Fibroblast of skin of right quadriceps (primary cell): ENCODE measurements around the gene NBAS.
"Not testable (repeated sequence)": the region's sequence is repeated elsewhere in the genome, so short reads cannot be mapped to it uniquely, and the experiment has no call there.

ENCODE experiments used
- DNase-seq: peaks from one replicate; pipeline ENCODE4 v3.0.0-alpha.2; 2013

NBAS gene

DNA sequence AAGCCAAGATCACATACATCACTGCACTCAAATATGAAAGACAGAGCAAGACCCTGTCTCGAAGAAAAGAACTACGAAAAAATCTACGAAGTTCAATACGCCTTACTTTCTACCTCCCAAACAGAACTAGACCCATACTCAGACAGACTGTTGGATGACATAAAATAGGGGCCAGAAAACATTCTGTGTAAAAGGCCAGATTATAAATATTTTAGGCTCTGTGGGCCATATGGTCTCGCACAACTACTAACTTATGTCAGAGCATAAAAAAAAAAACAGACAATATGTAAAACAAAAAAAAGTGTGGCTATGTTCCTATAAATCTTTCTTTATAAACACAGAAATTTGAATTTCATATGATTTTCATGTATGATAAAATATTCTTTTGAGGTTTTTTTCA, 40.8 kb downstream of the NBAS start:
- no peak for DNase-seq

DNA sequence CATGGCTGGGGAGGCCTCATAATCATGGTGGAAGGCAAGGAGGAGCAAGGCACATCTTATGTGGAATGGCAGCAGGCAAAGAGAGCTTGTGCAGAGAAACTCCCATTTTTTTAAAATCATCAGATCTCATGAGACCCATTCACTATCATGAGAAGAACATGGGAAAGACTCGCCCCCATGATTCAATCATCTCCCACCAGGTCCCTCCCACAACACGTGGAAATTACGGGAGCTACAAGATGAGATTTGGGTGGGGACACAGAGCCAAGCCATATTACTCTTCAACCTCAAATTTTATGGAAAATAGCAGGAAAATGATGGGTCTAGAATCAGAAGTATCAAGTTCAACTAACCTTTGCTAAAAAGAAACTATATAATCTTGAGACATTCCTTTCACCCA, 42.4 kb downstream of the NBAS start:
- not testable (repeated sequence) for DNase-seq

DNA sequence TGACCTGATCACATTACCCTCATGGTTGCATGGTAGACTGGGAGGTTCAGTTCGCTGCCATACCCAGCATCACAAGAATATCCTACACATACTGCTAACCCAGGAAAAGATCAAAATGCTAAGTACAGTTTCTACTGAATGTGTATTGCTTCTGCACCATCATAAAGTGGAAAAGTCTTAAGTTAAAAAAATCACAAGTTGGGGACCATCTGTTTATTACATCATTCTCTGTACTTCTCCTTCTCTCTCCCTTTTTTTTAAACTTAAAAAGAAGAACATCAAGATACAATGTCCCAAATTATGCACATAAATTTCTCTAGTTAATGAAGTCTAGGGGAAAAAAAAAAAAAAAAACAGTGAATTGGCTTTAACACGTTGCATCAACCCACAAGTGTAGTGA, 43.3 kb downstream of the NBAS start:
- no peak for DNase-seq

DNA sequence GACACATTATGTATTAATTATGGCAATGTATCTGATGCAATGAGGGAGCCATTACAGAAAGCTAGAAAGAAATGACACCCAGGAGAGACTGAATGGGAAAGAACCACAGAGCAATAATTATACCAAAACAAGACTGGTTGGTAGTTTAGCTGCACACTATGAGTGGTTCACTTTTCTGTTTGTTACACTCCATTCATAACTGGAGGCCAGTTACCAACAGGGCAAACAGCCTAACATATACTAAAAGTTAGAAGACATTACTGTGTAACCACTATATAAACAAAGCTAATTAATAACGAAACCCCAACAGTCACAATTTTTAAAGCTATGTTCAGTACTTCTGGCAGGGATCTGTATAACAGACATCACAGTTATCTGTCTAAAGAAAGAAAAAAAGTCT, 49.4 kb downstream of the NBAS start:
- DNase-seq, result no peak

DNA sequence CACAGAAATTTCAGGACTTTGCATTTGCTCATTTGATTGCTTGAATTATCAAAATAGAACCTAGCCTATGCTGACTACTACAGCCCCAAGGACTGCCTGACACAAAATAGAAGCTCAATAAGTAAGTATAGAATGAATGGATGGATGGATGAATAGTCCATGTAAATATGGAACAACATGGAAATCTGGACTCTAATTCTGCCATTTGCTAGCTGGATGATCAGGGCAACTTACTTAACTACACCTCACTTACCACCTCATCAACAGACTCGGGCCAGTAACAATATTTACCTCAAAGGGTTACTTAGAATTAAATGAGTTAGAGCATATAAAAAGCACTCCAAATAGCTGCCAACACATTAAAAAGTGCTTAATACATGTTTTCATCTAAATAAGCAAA, 50.6 kb downstream of the NBAS start:
- no peak for DNase-seq

DNA sequence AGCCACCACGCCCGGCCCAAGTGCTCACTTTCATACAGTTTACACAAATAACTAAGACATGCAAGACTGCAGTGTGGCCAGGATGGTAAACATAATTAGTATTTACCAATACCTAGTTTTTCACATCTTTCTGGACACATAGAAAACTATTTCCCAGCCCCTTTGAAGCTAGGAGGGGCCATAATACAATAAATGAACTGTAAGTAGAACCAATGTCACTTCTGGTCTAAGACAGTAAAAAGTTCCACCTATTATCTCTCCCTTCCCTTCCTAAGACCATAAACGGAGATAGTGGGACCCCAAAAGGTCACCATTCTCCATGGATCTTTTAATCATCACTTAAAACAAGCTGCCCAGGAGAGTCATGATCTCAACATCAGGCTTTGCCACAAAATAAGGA, 51.0 kb downstream of the NBAS start:
- DNase-seq, result no peak

DNA sequence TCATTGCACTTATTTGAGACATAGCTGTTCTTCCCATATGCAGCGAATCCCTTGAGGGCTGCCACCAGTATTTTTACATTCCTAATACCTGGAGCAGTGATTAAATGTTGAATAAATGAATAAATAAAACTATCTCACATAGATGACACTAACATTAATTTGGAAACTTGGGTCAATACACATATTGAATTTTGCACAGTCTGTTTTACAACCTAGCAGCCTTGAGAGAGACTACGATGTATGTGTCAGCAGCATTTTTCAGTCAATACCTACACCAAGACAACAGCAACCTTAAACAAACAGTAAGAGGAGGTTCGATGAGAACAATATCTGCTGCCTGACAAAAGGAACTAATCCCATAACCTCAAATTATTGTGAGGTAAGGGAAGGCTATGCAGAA, 53.4 kb downstream of the NBAS start:
- DNase-seq, result no peak

- no peak for DNase-seq
Observed at GRCh38 chr2:15507061-15507460, 54.1 kb downstream of the NBAS start.

- peak; percentile 18 for DNase-seq
Observed at GRCh38 chr2:15506229-15506819, 54.8 kb downstream of the NBAS start.

GRCh38 chr2:15504882-15505663, 56.1 kb downstream of the NBAS start:
- no peak for DNase-seq

- not testable (repeated sequence) for DNase-seq
Observed at GRCh38 chr2:15499251-15499650, 61.9 kb downstream of the NBAS start.

GRCh38 chr2:15498554-15498953, 62.6 kb downstream of the NBAS start:
- DNase-seq, result no peak

DNA sequence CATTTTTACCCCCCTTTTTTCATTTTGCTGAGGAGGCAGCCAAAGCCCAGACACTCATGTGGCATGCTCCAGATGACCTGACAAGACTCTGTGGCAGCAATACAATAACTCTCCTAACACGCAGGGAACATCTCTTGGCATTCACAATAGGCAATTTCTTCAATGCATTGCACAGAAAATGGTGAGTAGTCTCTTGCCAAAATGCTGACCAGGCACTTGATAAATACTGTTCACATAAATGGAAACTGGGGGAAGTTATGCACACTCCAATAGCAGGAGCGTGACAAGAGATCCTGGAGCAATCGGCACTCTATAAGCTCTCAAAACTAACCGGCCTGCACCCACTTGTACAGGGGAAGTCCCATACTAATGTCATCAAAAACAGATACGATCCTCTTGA, 66.3 kb downstream of the NBAS start:
- no peak for DNase-seq

GRCh38 chr2:15492773-15493325, 68.3 kb downstream of the NBAS start:
- DNase-seq, result no peak

DNA sequence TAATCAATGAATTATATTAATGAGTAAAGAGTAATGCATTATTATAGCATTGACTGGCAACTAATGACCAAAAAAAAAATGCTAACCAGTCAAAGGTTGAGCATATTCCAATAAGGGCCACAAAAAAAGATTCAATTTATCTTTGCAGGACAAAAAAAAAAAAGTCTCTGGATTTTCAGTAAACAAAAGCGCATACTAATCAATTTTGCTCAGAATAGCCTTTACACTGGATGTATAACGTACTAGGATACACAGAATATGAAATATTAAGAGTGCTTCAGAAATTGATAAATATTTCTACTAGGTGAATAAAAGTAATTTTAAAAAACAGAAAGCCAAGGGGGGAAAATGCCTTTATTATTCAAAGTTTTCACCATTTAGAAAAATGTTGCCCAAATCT, 74.4 kb downstream of the NBAS start:
- no peak for DNase-seq

GRCh38 chr2:15485949-15486348, 75.2 kb downstream of the NBAS start:
- no peak for DNase-seq

GRCh38 chr2:15481000-15481399, 80.1 kb downstream of the NBAS start:
- DNase-seq, result no peak

GRCh38 chr2:15480552-15480951, 80.6 kb downstream of the NBAS start:
- DNase-seq, result no peak

DNA sequence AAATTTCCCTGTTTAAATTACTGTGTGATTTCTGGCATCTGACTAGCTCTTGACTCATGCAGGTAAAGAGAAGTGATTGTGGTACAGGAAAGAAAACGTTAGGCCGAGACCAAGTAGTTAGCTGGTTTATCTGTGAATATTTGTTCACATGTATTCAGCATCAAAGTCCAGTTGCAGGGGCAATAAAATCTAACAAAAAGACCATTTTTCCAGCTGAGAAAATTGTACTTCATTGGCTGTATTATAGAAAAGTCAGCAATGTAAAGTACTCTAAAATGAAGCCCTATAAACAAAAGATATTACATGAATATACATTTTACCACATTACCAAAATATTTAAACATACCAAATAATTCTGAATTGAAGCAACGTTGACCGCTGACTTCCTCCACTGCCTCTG, 88.3 kb downstream of the NBAS start:
- no peak for DNase-seq

DNA sequence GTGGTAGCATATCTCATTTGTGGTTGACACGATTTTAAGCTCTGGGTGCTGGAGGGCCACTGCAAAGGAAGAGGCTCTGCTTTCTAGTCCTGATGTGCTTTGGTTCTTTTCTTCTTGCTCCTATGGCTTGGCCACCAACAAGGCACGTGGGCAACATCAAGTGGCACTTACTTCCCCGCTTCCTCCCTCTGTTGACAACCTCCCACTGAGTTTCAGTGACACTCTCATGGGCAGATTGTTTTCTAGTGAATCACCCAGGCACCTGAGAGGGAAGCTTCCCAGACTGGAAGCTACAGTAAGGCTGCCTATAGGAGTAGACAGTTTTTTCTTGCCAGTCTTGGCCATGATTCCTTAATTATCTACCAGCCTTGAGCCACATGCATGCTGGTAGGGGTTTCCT, 89.0 kb downstream of the NBAS start:
- DNase-seq, result no peak

GRCh38 chr2:15471606-15472005, 89.5 kb downstream of the NBAS start:
- DNase-seq, result no peak

DNA sequence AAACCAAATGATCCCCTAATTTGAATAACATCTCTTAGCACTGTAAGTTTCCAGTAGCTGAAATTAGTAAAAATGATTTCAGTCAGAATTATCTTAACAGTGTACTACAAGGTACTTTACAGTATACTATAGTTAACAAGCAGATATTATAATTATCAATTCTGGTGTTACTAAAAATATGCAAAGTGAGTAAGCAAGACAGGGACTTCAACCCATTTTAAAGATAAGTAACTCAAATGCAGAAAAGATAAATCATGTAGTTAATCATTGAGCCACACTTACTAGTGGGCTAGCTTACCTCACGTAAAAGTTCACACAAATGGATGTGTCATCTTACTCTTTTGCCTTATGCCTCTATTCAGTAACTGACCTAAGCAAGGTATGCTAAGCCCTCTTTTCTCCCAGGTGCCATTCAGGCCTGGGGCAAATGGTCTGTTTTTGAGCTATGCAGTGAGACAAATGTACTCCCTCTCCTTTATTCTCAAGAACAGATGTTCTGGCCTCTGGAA, 101.0 kb downstream of the NBAS start:
- DNase-seq, result no peak

GRCh38 chr2:15458277-15458676, 102.9 kb downstream of the NBAS start:
- DNase-seq, result no peak

GRCh38 chr2:15457868-15458267, 103.3 kb downstream of the NBAS start:
- no peak for DNase-seq
